ENCODE data around the gene LRRC18. TPM values are rescaled to one million over a fixed set of nuclear protein-coding genes. Genes with fewer than 3 reads are reported as not detected.

The LRRC18 gene
- total RNA-seq, 1 experiment from 2014 or later, result not detected

DNA sequence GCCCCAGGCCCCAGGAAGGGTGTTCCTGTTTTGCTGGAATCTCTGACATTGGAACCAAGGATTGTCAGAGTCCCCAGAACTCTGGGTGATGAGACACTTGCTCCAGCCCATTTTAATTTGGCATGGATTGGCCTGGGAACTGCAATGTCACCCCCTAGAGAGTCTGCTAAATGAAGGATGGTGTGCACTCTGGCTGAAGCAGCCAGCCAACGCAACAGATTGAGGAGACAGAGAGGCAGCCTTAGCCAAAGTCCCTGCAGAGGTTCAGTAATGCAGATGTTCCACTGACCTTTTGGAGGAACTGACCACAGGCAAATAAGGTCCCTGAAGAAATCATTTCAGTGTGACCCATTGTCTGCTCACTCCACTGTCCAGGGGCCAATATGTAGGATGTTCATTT, 13.4 kb downstream of the LRRC18 start:
- no peaks in the 10 kb centered on the region for H3K79me2 ChIP-seq (ENCODE audit: low read depth)
- H3K9me3 ChIP-seq (ENCODE audit: insufficient read depth, low read depth), result no peaks in the 10 kb centered on the region
- no peaks in the 10 kb centered on the region for H3K36me3 ChIP-seq (ENCODE audit: low read depth)
- intact Hi-C loops (cut with micrococcal nuclease; ENCODE audit: unreplicated experiment), result no loop called here
- H3K4me2 ChIP-seq, result no peak overlapping the region
- no peaks in the 10 kb centered on the region for H3K4me1 ChIP-seq (replicated peaks; ENCODE audit: insufficient read depth)
- no peak overlapping the region for H2AFZ ChIP-seq
- H3K4me3 ChIP-seq, result no peak overlapping the region
- CTCF ChIA-PET, result no interaction called here
- TF ChIP-seq EZH2 (IDR thresholded peaks at IDR 0.05; ENCODE audit: low read depth) (no peak), CTCF (conservative IDR thresholded peaks at IDR 0.05) (no peak)
- peaks cover 60% of the 10 kb centered on the region for H3K27me3 ChIP-seq (ENCODE audit: insufficient read depth, low read depth)
- POLR2A ChIA-PET (ENCODE audit: unreplicated experiment), result no interaction called here
- no peaks in the 10 kb centered on the region for H3F3A ChIP-seq (ENCODE audit: insufficient read depth, low read depth)
- DNase-seq, result no peak
- H3K27ac ChIP-seq, result no peak overlapping the region
- BruUV-seq (replicated peaks), result no TSS peak
- H3K9me2 ChIP-seq (ENCODE audit: insufficient read depth), result no peaks in the 10 kb centered on the region; the same call in 1 of the 2 replicates
- H4K20me1 ChIP-seq (ENCODE audit: insufficient read depth), result no peaks in the 10 kb centered on the region

DNA sequence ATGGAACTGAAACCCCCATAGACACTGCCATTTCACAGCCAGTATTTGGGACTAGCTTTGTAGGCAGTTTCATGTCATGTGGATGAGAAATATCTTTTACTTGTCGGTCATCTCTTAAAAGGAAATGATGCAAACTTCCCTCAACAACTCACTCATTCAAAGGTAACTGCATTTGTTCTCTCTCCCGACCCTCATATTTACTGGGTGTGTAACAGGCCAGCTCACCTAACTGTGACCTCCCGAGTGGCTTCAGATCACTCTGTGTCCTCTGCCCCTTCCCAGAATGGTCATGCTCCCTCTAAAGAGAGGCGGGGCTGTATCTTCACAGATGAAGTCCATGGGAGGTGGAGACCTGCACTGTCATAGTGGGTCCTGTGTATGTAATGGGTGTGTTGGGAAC, 14.7 kb downstream of the LRRC18 start:
- ChIA-PET CTCF (no interaction called here), POLR2A (ENCODE audit: unreplicated experiment) (no interaction called here)
- no peaks in the 10 kb centered on the region for H3K9me3 ChIP-seq (ENCODE audit: insufficient read depth, low read depth)
- no peaks in the 10 kb centered on the region for H4K20me1 ChIP-seq (ENCODE audit: insufficient read depth)
- no peak overlapping the region for H3K4me3 ChIP-seq
- no peak for DNase-seq
- no peak overlapping the region for H3K4me2 ChIP-seq
- no peak for TF ChIP-seq EZH2 (IDR thresholded peaks at IDR 0.05; ENCODE audit: low read depth)
- TF ChIP-seq CTCF (conservative IDR thresholded peaks at IDR 0.05), result no peak
- H3K4me1 ChIP-seq (replicated peaks; ENCODE audit: insufficient read depth), result no peaks in the 10 kb centered on the region
- H3K79me2 ChIP-seq (ENCODE audit: low read depth), result no peaks in the 10 kb centered on the region
- H3K27ac ChIP-seq, result no peak overlapping the region
- H3F3A ChIP-seq (ENCODE audit: insufficient read depth, low read depth), result no peaks in the 10 kb centered on the region
- intact Hi-C loops (cut with micrococcal nuclease; ENCODE audit: unreplicated experiment), result no loop called here
- no peaks in the 10 kb centered on the region; the same call in 1 of the 2 replicates for H3K9me2 ChIP-seq (ENCODE audit: insufficient read depth)
- H2AFZ ChIP-seq, result no peak overlapping the region
- no TSS peak for BruUV-seq (replicated peaks)
- no peaks in the 10 kb centered on the region for H3K36me3 ChIP-seq (ENCODE audit: low read depth)
- peaks cover 50% of the 10 kb centered on the region for H3K27me3 ChIP-seq (ENCODE audit: insufficient read depth, low read depth)

DNA sequence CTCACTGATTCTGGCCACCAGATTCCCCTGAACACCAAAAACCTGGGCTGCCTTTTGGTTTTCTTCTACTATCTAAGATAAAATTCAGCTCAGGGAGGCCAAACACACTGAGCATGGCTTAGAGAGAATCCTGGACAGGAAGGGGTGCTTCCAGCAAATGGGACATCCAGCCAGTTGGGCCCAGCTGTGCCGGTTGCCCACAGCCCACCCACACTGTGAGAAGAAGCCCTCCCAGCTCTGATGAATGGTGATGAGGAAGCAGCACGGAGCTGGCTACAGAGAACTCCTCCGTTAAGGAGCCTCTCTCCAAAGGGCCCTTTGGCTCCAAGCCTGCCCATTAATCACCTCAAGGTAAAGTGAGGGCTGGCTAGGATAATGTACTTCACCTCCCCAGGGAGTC, 15.9 kb downstream of the LRRC18 start:
- ChIA-PET POLR2A (ENCODE audit: unreplicated experiment) (no interaction called here), CTCF (no interaction called here)
- Histone ChIP-seq H3K4me3 (no peak overlapping the region), H3K9me3 (ENCODE audit: insufficient read depth, low read depth) (no peaks in the 10 kb centered on the region), H2AFZ (no peak overlapping the region), H3K79me2 (ENCODE audit: low read depth) (no peaks in the 10 kb centered on the region), H3F3A (ENCODE audit: insufficient read depth, low read depth) (no peaks in the 10 kb centered on the region), H4K20me1 (ENCODE audit: insufficient read depth) (no peaks in the 10 kb centered on the region), H3K4me2 (no peak overlapping the region), H3K27ac (no peak overlapping the region), H3K9me2 (ENCODE audit: insufficient read depth) (no peaks in the 10 kb centered on the region; the same call in 1 of the 2 replicates), H3K36me3 (ENCODE audit: low read depth) (no peaks in the 10 kb centered on the region), H3K27me3 (ENCODE audit: insufficient read depth, low read depth) (peaks cover 47% of the 10 kb centered on the region), H3K4me1 (replicated peaks; ENCODE audit: insufficient read depth) (no peaks in the 10 kb centered on the region)
- BruUV-seq (replicated peaks), result no TSS peak
- intact Hi-C loops (cut with micrococcal nuclease; ENCODE audit: unreplicated experiment), result no loop called here
- no peak for DNase-seq
- TF ChIP-seq EZH2 (IDR thresholded peaks at IDR 0.05; ENCODE audit: low read depth) (no peak), CTCF (conservative IDR thresholded peaks at IDR 0.05) (no peak)
